Right lobe of liver (tissue), 4 donors: ENCODE measurements around the gene GNG4.

Source experiments
- CTCF ChIP-seq, 4 donors: fragments of 200-600 bp in 3 of 4; fragments of 450-650 bp in 1 of 4; IDR thresholded peaks; one replicate each; pipeline versions ENCODE4 v1.5.1 to v1.8.0; 2016 to 2022; ENCODE audit warnings: antibody characterized with exemption in 4 of 4, mild to moderate bottlenecking in 2 of 4
- POLR2A ChIP-seq: fragments of 450-650 bp; IDR thresholded peaks from one replicate; pipeline ENCODE4 v1.6.1; 2017; ENCODE audit warnings: antibody characterized with exemption, mild to moderate bottlenecking
- donor health status: DM: no; HTN: no; CAD: no.
- donor health status: DM: no; HTN: no; CAD: no.
- donor health status: DM: no; HTN: yes; CAD: no.

- no peak for TF ChIP-seq CTCF (IDR thresholded peaks at IDR 0.05)
- no peak for TF ChIP-seq POLR2A
Observed at GRCh38 chr1:235651170-235651806, 1.7 kb upstream of the GNG4 start.
